Measurements from ENCODE around the gene AKAP5. TPM values are rescaled to one million over a fixed set of nuclear protein-coding genes. Genes with fewer than 3 reads are reported as not detected.

Gene AKAP5
- total and polyA plus RNA-seq, 2 experiments from 2014 or later: 0.60 to 9.4 TPM

DNA sequence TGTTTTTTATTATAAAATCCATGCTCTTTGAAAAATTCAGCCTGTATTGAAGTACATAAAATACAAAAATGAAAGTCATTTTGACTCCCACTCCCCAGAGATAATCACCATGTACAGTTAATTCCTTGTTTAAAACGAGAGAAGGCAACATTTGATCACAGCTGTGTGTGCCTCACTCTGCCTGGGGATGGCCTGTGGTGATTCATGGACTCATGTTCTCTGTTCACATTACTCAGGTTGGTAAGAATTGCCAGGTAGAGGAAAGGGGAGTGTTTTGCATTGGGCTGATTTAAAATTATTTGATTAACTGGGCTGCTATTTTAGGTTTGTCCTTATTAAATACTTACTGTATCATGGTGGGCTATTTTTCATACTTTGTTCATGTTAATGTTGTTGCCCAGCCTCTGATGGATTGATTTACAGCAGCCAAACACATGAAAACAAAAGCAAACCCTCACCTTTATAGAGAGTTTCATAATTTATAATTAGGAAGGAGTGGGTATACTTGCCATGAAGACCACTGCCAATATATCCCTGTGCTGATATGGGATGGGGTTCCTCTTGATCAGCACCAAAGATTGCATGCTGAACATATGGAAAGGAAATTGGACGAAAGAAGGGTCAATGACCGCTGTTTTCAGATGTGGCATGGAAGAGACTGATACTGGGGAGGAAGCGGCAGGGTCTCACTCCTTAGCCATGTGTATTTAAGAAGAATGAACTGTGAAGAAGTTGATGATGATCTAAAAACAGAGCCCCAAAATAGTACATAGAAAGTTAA lies 42.3 kb downstream of the AKAP5 start:
- Histone ChIP-seq H2AFZ (no peak overlapping the region), H3K4me1 (ENCODE audit: insufficient read depth) (peaks cover 29% of the 10 kb centered on the region), H4K20me1 (ENCODE audit: insufficient read depth, poor library complexity, severe bottlenecking) (peaks cover 70% of the 10 kb centered on the region), H3K9me3 (ENCODE audit: low read depth) (no peaks in the 10 kb centered on the region), H3K36me3 (replicated peaks; ENCODE audit: insufficient read depth, low read depth) (no peaks in the 10 kb centered on the region), H3K79me2 (peaks cover 74% of the 10 kb centered on the region), H3K4me3 (no peak overlapping the region), H3K27ac (peak overlapping the region; percentile 100), H3K27me3 (no peaks in the 10 kb centered on the region), H3K4me2 (peak overlapping the region; percentile 90), H3K9me2 (replicated peaks; ENCODE audit: insufficient read depth) (no peaks in the 10 kb centered on the region)
- WGBS (ENCODE audit: low lambda C conversion rate, missing lambda C conversion rate): 73% methylated on average over 4 of the region's 4 CpGs
- DNase-seq (ENCODE audit: low spot score): peak; percentile 39
- TF ChIP-seq, protein P1, sequence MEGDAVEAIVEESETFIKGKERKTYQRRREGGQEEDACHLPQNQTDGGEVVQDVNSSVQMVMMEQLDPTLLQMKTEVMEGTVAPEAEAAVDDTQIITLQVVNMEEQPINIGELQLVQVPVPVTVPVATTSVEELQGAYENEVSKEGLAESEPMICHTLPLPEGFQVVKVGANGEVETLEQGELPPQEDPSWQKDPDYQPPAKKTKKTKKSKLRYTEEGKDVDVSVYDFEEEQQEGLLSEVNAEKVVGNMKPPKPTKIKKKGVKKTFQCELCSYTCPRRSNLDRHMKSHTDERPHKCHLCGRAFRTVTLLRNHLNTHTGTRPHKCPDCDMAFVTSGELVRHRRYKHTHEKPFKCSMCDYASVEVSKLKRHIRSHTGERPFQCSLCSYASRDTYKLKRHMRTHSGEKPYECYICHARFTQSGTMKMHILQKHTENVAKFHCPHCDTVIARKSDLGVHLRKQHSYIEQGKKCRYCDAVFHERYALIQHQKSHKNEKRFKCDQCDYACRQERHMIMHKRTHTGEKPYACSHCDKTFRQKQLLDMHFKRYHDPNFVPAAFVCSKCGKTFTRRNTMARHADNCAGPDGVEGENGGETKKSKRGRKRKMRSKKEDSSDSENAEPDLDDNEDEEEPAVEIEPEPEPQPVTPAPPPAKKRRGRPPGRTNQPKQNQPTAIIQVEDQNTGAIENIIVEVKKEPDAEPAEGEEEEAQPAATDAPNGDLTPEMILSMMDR (IDR thresholded peaks at IDR 0.05; ENCODE audit: poor library complexity): no peak
- TF ChIP-seq EZH2 (IDR thresholded peaks at IDR 0.05; ENCODE audit: borderline replicate concordance) (no peak), EZH2phosphoT487 (IDR thresholded peaks at IDR 0.05; ENCODE audit: low read depth, severe bottlenecking, unreplicated experiment) (no peak)

DNA sequence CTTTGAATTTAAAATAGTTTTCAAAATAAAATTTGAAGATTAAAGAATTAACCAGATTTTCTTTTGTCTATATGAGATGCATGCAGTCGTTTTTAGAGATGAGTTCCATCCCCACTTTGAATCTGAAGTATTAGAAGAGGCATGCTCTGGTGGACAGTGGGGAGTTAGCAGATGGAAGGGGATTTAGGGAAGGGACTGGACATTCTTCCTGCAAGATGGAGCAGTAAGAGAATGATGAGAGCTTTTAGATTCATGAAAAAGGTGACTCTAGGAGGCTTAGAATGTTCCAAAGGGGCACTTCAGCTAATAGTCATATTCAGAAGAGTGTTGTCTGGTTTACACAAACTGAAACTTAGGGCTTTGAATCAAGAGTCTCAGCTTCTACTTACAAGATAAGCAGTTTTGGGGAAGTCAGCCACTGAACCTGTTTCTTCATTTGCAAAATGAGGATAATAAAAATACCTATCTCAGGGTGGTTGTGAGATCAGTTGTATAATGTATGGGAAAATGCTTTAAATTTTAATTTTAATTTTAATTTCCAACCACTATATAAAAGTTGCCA lies 43.0 kb downstream of the AKAP5 start:
- Histone ChIP-seq H4K20me1 (ENCODE audit: insufficient read depth, poor library complexity, severe bottlenecking) (peaks cover 77% of the 10 kb centered on the region), H3K27ac (peak overlapping the region; percentile 100), H2AFZ (no peak overlapping the region), H3K4me3 (no peak overlapping the region), H3K27me3 (no peaks in the 10 kb centered on the region), H3K79me2 (peaks cover 80% of the 10 kb centered on the region), H3K36me3 (replicated peaks; ENCODE audit: insufficient read depth, low read depth) (no peaks in the 10 kb centered on the region), H3K4me2 (peak overlapping the region; percentile 90), H3K9me2 (replicated peaks; ENCODE audit: insufficient read depth) (no peaks in the 10 kb centered on the region), H3K4me1 (ENCODE audit: insufficient read depth) (peaks cover 27% of the 10 kb centered on the region), H3K9me3 (ENCODE audit: low read depth) (no peaks in the 10 kb centered on the region)
- DNase-seq (ENCODE audit: low spot score): no peak
- TF ChIP-seq EZH2 (IDR thresholded peaks at IDR 0.05; ENCODE audit: borderline replicate concordance) (no peak), EZH2phosphoT487 (IDR thresholded peaks at IDR 0.05; ENCODE audit: low read depth, severe bottlenecking, unreplicated experiment) (no peak)
- TF ChIP-seq, protein P1 (IDR thresholded peaks at IDR 0.05; ENCODE audit: poor library complexity): no peak
- WGBS (ENCODE audit: low lambda C conversion rate, missing lambda C conversion rate): 59% methylated on average over 1 of the region's 1 CpG

GRCh38 chr14:64509036-64509435 lies 43.7 kb downstream of the AKAP5 start:
- H3K79me2 ChIP-seq: peaks cover 87% of the 10 kb centered on the region
- no peak overlapping the region for H2AFZ ChIP-seq
- H3K4me2 ChIP-seq: peak overlapping the region; percentile 90
- H3K36me3 ChIP-seq (replicated peaks; ENCODE audit: insufficient read depth, low read depth): no peaks in the 10 kb centered on the region
- H3K4me1 ChIP-seq (ENCODE audit: insufficient read depth): peaks cover 27% of the 10 kb centered on the region
- H4K20me1 ChIP-seq (ENCODE audit: insufficient read depth, poor library complexity, severe bottlenecking): peaks cover 84% of the 10 kb centered on the region
- H3K27ac ChIP-seq: no peak overlapping the region
- H3K27me3 ChIP-seq: no peaks in the 10 kb centered on the region
- H3K9me2 ChIP-seq (replicated peaks; ENCODE audit: insufficient read depth): no peaks in the 10 kb centered on the region
- no peaks in the 10 kb centered on the region for H3K9me3 ChIP-seq (ENCODE audit: low read depth)
- TF ChIP-seq EZH2 (IDR thresholded peaks at IDR 0.05; ENCODE audit: borderline replicate concordance): no peak
- TF ChIP-seq, protein P1 (IDR thresholded peaks at IDR 0.05; ENCODE audit: poor library complexity): no peak
- no peak for TF ChIP-seq EZH2phosphoT487 (IDR thresholded peaks at IDR 0.05; ENCODE audit: low read depth, severe bottlenecking, unreplicated experiment)
- WGBS (ENCODE audit: low lambda C conversion rate, missing lambda C conversion rate): 70% methylated on average over 8 of the region's 8 CpGs
- H3K4me3 ChIP-seq: no peak overlapping the region
- no peak for DNase-seq (ENCODE audit: low spot score)

All from hepatocyte (in vitro differentiated cells).